GM18868 (cell line): ENCODE measurements around the gene ASRGL1.
"Not testable (repeated sequence)": the region's sequence is repeated elsewhere in the genome, so short reads cannot be mapped to it uniquely, and the experiment has no call there.

Source experiments
- ATAC-seq: cut with Tn5 transposase; IDR thresholded peaks from one replicate; pipeline ENCODE4 v1.9.1; 2021; ENCODE audit warnings: mild to moderate bottlenecking, moderate library complexity; ENCODE audit not compliant: unreplicated experiment

Gene ASRGL1

DNA sequence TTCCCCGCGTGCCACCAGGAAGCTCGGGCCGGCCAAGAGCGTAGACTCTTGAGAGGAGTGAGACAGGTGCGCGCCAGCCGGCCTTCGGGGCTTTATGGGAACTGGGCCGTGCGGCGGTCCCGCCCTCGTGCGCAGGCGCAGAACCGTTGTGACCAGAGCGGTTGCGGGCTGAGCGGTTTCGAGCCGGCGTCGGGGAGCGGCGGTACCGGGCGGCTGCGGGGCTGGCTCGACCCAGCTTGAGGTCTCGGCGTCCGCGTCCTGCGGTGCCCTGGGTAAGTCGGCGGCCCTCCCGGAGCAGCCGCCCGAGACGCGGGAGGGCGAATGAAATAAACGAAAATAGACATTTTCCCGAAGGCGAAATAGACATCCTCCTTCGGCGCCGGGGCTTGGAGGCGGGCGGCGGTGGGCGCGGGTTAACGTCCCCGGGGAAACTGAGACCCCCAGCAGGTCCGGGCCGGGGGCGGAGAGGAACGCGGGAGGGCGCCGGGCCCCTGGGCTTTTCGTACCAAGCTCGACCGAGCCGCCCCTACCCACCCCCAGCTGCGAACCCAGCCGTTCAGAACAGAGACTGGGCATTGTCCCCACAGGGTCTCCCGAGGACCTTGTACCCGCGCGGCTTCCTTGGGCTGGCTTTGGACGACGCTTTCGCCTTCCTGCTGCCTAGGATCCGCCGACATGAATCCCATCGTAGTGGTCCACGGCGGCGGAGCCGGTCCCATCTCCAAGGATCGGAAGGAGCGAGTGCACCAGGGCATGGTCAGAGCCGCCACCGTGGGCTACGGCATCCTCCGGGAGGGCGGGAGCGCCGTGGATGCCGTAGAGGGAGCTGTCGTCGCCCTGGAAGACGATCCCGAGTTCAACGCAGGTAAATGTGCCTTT is at the start of gene ASRGL1:
ASRGL1 (plus strand) TSS at position 146 of the 879 bp plus-strand sequence; CDS start at position 676, 530 bp downstream.
- ATAC-seq: no peak

DNA sequence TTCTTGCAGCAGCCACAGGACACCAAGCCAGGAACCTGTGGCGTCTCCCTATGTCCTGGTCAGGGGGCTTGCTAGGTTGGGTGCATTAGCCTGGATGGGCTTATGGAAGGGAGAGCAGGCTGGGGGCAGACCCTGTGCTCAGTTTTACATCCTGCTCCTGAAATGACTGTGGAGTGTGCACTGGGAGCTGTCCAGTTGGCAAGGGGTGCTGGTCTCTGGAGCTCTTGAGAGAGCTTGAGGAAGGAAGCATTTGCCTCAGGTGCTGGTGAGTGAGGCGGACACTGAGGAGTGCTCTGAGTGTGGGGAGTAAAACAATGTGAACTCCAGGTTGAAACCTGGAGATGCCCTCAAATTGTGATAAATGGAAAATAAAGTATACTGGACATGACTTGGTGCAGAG is 41.7 kb upstream of the ASRGL1 start:
- no peak for ATAC-seq

DNA sequence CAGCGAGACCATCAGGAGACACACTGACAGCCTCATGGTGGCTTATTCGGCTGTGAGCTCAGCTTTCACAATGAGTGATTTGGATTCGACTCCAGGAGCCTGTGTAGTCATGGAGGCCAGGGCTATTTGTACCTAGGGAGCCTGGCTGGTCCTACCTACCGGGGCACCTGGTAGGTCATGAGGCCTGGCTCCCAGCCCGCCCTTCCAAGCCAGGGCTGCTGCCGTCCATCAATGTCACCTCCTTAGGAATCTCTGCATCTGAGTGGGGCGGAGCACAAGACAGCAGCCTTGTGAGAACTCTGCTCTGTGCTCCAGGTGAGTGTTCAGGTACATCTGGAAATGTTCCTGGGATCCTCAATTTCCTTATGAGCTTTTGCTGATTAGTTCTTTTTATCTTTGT is 38.3 kb upstream of the ASRGL1 start, which contains the start of gene SCGB1D4:
SCGB1D4 (minus strand) TSS at position 101 of the 400 bp plus-strand sequence; CDS start at position 36, 65 bp downstream.
- ATAC-seq: no peak

DNA sequence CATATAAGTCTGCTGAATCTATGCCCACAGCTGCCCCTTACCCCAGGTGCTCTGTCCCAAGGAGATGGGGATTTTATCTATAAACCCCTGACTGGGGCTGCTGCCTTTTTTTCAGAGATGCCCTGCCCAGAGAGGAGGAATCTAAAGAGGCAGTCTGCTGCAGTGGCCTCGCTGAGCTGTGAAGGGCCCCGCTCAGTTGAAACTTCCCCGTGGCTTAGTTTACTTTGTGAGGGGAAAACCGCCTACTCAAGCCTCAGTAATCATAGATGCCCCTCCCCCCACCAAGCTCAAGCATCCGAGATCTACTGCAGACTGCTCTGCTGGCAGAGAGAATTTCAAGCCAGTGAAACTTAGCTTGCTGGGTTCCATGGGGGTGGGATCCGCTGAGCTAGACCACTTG is 31.0 kb upstream of the ASRGL1 start:
- ATAC-seq: no peak

DNA sequence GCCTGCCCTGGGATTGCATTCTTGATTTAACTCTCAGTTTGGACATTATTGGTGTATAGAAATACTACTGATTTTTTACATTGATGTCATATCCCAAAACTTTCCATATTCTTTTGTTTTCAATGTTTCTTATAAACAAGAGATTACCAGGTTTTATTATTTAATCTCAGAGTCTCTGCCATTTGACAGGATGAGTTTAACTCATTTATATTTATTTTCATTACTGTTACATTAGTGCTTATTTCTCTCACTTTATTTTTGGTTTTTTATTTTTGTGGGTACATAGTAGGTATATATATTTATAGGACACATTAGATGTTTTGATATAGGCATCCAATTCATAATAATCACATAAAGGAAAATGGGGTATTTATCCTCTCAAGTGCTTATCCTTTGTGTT is 29.3 kb upstream of the ASRGL1 start:
- ATAC-seq: no peak

DNA sequence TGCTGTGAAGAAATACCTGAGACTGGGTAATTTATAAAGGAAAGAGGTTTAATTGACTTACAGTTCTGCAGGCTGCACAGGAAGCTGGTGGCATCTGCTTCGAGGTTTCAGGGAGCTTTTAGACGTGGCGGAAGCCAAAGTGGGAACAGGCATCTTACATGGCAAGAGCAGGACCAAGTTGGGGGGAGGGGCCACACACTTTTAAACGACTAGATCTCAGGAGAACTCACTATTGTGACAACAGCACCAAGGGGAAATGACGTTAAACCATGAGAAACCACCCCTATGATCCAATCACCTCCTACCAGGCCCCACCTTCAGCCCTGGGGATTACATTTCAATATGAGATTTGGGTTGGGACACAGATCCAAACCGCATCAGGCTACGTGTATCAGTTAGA is 27.3 kb upstream of the ASRGL1 start:
- ATAC-seq: no peak

DNA sequence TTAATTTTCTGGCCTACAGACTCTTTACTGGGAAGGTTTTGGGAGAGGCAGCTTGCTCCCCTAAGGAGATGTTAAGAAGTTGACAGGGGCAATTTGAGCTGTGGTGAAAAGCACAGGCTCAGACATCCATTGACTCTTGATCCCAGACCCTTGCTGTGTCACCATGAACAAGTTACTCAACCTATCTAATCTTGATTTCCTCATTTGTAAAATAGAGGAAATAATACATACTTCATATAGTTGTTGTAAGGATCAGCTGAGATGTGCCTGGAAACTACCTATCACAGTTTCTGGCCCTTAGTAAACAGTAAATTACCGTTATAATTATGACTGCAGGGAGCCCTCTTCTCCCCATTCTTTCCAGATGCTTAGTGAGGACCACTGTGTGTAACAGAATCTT is 21.8 kb upstream of the ASRGL1 start:
- ATAC-seq: no peak

DNA sequence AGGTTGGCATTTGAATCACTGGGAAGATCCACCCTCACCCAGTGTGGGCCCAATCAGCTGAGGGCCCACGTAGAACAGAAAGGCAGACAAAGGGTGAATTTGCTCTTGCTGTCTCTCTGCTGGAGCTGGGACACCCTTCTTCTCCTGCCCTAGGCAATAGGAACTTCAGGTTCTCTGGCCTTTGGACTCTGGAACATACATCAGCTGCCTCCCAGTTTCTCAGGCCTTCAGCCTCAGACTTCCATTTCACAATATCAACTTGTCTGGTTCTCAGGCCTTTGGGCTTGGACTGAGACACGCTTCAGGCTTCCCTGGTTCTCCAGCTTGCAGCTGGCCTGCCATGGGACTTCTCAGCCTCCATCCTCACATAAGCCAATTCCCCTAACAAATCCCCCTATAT is 14.7 kb upstream of the ASRGL1 start:
- ATAC-seq: no peak

DNA sequence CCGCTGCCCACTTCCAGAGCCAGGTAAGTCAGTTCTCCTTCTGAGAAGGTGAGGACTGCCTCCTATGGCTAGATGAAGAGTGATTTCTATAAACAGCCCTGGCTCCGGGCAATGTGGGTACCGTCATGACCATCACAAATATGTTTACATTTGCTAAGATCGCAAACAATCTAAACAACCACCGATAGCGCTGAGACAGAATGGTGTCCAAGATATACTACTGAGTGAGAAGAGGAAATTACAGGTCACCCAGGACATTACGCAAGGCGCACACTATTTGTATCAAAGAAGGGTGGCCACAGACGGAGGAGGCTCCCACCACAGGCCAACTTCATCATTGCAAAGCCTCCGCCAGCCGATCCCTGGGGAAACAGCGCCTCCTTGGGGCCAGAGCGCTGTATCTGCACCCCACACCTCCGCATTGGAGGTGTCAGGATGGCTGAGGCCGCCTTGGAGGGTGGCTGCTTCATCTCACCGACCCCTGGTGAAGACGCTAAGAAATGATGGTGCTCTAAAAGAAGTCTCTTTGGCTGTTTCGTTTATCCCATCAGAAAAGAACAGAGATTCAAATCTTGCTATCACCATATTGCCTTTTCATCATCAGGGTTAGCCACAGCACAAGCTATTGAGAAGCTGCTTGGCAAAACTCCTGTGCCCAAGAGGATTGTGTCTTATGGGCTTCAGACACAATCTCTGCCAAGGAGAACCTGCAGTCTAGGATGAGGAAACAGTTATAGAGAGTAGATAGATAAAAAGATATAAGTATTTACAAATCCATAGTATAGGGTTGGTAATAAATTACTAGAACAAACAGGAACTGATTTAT is 12.3 kb upstream of the ASRGL1 start:
- ATAC-seq: no peak

DNA sequence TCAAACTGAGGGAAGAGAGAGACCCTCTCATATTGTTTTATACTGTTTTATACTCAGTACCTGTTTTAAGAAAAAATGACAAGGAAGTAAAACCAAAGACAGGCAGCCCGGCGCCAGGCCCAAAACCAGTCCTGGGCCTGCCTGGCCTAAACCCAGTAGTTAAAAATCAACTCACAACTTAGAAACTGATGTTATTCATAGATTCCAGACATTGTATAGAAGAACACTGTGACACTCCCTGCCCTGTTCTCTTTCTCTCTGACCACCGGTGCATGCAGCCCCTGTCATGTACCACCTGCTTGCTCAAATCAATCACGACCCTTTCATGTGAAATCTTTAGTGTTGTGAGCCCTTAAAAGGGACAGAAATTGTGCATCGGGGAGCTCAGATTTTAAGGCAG is 11.5 kb upstream of the ASRGL1 start:
- ATAC-seq: not testable (repeated sequence)

DNA sequence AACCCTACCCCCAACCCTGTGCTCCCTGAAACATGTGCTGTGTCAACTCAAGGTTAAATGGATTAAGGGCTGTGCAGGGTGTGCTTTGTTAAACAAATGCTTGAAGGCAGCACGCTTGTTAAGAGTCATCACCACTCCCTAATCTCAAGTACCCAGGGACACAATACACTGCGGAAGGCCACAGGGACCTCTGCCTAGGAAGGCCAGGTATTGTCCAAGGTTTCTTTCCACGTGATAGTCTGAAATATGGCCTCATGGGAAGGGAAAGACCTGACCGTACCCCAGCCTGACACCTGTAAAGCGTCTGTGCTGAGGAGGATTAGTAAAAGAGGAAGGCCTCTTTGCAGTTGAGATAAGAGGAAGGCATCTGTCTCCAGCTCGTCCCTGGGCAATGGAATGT is 10.5 kb upstream of the ASRGL1 start:
- ATAC-seq: not testable (repeated sequence)

DNA sequence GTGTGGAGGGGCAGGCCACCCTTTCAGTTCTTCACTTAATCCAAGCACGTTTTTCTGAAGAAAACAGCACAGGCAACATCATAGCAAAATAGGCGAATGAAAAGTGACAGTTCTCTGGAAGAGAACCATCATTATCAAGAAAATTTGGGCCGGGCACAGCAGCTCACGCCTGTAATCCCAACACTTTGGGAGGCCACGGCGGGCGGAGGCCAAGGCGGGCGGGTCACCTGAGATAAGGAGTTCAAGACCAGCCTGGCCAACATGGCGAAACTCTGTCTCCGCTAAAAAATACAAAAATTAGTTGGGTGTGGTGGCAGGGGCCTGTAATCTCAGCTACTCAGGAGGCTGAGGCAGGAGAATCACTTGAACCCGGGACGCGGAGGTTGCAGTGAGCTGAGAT is 9.7 kb upstream of the ASRGL1 start:
- ATAC-seq: not testable (repeated sequence)

DNA sequence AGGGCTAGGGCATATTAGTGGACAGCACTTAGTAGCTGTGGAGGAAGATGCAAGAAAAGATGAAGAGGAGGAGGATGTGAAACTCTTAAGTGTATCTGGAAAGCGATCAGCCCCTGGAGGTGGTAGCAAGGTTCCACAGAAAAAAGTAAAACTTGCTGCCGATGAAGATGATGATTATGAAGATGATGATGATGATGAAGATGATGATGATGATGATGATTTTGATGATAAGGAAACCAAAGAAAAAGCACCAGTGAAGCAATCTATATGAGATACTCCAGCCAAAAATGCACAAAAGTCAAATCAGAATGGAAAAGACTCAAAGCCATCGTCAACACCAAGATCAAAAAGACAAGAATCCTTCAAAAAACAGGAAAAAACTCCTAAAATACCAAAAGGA is 6.0 kb upstream of the ASRGL1 start:
- not testable (repeated sequence) for ATAC-seq

DNA sequence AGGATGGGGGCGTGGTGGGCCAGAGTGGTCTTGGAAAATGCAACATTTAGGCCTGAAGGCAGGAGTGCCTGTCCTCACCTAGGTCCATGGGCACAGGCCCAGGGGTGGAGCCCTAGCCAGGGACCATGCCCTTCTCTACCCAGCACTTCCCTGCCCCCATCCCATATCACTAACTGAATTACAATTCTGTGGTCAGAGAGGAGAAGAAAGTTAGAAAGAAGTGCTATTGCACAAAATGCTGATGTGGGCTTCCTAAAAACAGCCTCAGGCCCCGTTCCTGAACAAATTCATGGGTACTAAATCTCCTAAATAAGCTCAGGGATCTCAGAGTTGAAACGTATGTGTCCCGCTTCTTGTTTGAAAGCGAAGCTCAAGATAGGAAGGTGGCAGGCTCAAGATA is 3.5 kb upstream of the ASRGL1 start:
- ATAC-seq: no peak

DNA sequence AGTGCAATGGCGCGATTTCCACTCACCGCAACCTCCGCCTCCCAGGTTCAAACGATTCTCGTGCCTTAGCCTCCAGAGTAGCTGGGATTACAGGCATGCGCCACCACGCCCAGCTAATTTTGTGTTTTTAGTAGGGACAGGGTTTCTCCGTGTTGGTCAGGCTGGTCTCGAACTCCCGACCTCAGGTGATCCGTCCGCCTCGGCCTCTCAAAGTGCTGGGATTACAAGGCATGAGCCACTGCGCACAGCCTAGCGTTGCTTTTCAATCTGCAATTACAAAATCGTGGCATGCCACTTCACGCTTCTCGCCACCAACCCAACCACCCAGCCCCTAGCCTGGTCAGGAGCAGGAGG is 322 bp upstream of the ASRGL1 start:
- not testable (repeated sequence) for ATAC-seq

DNA sequence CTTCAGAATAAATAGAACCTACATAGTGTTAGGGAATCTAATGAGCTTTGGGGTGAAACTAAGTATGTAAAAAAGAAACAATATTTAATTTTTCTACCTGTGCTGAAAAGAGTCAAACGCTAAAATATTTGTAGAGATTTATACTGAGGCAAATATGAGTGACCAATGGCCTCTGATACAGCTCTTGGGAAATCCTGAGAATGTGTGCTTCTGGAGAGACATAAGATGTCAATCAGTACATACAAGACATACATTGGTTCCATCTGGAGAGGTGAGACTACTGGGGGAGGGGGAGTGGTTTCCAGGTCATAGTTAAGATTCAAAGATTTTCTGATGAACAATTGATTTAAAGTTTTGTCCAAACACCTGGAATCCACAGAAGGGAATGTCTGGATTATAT is 970 bp downstream of the ASRGL1 start:
- no peak for ATAC-seq

DNA sequence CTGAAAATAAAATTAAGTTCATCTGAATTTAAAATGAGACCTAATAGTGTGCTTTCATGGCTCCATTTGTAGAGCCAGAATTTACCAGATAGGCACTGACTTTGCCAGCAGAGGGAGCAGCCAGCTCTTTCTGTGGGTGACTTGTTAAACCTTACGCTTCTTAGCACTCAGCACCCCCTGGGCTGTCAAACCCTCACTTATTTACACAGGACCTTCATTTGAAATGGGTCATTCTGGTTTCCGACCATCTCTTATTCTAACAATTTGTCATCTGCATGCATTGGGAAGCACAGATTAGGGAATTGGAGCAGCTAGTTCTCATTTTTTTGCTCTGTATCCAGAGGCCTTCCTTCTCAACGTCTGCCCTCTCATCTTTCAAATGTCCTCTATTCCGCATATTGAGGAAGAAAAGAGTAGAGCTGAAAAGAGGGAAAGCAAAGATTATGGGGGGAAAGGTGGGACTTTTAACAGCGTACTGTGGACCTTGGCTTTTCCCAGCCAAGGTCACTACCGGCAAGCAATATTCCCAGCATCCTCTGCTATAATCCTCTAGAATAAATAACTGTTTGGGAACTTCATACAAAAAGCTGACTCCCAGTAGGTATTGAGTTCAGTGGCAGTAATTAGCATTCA is 3.1 kb downstream of the ASRGL1 start:
- ATAC-seq: no peak

DNA sequence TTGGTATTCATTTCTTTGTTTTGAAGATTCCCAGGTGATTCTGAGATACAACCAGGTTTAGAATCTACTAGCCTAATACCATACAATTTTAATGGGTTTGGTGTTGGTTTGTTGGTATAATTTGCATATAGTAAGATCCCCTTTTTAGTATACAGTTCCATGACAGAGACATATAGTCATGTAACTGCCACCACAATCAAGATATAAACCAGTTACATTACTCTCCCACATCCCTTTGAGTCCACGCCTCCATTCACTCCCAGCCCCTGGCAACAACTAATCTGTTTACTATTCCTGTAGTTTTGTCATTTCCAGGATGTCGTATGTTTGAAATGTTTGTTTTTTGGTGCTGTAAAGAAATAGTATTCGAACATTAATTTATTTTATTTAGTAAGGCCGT is 4.3 kb downstream of the ASRGL1 start:
- no peak for ATAC-seq

DNA sequence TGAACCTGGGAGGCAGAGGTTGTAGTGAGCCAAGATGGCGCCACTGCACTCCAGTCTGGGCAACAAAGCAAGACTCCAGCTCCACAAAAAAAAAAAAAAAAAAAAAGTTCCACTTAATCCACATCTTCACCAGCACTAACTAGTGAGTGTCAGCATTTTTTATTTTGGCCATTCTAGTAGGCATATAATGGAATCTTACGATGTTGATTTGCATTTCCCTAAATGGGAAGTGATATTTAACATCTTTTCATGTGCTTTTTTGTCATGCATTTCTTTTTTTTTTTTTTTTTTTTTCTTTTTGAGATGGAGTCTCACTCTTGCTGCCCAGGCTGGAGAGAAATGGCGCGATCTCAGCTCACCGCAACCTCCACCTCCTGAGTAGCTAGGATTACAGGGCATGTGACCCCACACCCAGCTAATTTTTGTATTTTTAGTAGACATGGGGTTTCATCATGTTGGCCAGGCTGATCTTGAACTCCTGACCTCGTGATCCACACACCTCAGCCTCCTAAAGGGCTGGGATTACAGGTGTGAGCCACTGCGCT is 6.5 kb downstream of the ASRGL1 start:
- not testable (repeated sequence) for ATAC-seq

DNA sequence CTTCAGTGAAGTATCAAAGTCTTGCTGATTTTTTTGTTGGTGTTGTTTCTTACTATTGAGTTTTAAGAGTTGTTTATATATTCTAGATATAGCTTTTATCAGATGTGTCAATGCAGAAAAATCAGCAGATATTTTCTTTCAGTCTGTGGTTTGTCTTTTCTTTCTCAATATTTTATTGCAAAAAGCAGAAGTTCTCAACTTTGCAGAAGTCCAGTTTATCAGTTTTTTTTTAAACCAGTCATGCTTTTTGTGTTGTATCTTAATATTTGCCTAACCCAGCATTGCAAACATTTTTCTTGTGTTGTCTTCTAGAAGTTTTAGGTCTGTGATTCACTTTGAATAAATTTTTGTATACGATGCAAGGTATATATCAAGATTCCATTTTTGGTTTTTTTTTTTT is 7.0 kb downstream of the ASRGL1 start:
- no peak for ATAC-seq

DNA sequence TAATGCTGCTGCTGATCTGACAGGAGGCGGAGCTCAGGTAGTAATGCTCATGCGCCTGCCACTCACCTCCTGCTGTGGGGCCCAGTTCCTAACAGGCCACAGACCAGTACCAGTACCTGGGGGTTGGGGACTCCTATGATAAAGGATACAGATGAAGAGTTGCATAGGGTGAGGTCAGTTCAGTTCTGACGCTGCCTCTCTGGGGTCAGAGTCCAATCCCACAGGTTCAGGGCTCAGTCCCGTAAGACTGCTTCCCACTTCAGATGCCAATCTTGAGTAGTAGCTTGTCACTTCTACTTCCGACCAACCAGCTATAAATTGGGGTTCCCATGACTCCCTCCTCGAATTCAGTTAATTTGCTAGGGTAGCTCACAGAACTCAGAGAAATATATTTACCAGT is 8.6 kb downstream of the ASRGL1 start:
- ATAC-seq: no peak
